ENCODE data around the gene SIRPB2.

GRCh38 chr20:1505361-1505760 is 14.1 kb upstream of the SIRPB2 start:
- TF ChIP-seq CTCF (IDR thresholded peaks at IDR 0.05) (no peak), POLR2A (IDR thresholded peaks at IDR 0.05) (no peak), EP300 (IDR thresholded peaks at IDR 0.05) (no peak)
